Activated T-cell treated with anti-CD3 and anti-CD28 coated beads for 4 hours (primary cell): ENCODE results near the gene SLC6A6.

ENCODE experiments used
- DNase-seq: peaks from one replicate; pipeline ENCODE4 v3.0.0-alpha.2; 2020

Gene SLC6A6

DNA sequence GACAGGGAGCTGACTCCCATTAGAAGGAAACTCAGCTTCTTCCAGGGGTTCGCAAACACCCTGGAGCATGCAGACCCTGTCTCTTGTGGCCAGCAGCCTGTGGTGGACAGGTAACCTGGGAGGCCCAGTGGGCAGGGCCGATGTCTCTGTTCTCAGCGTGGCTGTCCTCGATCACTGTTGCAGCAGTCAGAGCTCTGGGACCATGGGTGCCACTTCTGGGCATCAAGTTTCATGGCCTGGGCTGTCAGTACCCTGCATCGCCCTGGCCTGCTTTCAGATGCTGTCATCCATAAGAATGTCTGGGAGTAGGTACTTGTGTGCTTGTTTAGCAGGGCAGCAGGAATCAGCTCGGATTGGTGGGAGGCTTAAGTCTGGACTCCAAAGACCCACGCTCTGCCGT lies 54.4 kb downstream of the SLC6A6 start:
- no peak for DNase-seq

DNA sequence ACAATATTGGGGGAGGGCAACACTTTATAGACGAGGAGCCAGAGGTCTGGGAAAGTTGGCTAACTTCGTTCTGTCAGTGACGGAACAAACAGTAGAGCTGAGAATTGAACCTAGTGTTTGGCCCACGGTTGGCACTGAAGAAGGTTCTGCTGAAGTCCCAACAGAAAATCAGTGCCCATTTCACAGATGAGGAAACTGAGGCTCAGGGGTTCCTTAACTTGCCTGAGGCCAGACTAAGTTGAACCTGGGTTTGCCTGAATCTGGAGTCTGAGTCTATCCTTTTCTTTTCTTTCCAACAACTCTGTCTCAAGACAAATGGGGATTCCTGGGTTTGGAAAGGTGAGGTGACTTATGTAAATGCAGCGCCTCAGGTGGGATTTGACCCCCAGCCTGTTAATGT lies 55.1 kb downstream of the SLC6A6 start:
- no peak for DNase-seq

DNA sequence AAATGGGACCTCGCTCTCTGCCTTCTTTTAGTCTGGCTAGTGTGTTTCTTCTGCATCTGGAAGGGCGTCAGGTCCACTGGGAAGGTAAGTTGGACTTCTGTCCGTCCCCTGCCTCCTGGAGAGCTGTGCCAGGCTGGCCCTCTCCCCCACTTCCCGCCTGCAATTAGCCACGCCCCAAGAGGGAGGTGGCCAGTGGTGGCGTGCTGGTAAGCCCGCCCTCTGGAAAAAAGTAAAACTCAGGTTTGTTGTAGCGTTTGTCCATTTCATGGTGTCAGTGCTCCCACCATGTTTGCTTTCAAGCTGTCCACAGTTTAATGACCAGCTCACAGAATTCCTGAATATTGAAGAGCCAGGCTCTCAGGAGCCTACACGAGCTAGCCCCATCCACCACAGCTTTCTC lies 55.6 kb downstream of the SLC6A6 start:
- DNase-seq: no peak

DNA sequence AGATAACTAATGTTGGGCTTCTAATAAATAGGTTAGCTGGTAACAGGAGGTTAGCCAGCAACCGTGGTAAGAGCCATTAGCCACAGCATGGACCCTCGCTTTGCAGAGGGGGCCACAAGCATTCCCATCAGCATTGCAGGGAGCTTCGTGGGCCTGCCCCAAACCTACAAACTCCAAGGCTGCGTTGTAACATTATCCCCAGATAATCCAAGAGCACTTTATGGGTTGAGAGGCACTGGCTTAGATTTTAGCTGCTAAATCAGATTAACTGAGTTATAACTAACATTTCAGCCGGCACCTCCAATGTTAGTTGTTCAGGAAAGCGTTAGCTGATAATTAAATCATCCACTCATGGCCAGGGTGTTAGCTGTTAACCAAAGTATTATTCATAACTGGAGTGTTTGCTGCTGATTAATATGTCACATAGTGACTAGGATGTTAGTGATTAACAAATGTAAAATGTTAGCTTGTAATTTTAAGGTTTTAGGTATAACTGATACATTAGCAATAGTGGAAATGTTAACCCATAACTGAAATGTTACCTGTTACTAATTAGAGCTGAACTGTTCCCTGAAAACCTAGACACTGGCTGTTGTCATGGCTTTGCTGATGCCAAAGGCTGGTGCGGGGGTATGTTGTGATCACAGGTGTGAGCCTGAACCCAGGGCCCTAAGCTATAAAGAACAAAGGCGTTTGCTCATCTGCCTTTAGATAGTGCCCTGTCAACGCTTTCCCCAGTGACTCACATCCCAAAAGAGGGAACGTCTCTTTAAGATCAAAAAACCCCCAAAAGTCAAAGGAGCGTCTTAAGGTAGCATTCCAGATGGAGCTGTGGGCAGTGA lies 56.2 kb downstream of the SLC6A6 start:
- DNase-seq: no peak

DNA sequence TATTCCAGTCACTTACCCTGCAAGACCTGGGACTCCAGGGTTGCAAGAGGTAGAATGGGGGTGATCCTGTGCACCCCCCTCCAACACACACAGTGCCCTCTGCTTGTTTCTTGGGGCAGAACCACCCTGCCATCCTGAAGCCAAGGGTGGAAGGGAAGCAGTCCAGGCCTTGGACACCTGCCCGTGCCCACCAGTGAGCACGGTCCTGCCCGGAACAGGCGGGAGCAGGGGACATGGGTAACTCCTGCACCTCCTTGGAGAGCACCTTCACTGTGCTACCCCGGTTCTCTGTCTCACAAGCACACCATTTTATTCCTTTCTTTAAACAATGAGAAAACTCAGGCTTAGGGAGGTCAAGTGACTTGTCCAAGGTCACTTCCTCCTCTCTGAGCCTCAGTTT lies 57.0 kb downstream of the SLC6A6 start:
- no peak for DNase-seq

DNA sequence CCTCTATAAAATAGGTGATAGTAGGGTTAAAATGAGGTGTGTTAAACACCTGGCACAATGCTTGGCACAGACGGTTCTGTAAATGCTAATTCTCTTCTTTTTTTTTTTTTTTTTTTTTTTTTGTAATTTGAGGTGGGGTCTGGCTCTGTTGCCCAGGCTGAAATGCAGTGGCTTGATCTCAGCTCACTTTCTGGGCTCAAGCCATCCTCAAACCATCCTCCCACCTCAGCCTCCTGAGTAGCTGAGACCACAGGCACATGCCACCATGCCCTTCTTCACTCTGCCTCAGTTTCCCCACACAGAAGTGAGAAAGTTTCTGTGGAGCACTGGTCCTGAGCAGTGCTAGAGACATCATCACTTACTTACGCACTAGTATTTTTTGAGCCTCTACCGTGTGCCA lies 57.4 kb downstream of the SLC6A6 start:
- no peak for DNase-seq

DNA sequence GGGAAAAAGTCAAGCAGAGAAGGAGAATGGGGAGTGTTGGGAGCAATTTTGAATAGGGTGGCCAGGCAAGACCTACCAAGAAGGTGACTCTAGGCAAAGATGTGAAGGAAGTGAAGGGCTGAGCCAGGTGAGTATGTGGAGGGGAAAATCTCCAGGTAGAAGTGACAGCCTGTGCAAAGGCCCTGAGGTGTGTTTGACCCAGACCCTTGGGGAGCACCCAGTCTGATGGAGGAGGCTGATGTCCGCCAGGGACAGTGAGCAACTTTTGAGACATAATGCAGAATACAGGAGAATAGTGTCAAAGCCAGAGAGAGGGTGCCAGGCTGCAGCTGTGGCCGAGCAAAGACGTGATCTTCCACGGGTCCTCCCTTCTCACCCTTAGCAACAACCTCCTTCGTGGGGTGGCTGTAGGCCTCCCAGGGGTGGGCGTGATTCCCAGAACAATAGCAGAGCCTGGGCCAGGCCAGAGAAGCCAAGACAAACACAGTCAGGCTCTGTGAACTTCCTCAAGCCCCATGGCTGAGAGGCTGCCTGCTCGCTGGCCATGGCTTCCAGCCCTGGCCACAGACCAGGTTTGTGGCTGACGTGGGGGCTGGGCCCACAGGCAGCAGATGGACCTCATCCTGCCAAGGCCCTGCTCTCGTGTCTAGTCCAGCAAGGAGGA lies 58.1 kb downstream of the SLC6A6 start:
- no peak for DNase-seq

DNA sequence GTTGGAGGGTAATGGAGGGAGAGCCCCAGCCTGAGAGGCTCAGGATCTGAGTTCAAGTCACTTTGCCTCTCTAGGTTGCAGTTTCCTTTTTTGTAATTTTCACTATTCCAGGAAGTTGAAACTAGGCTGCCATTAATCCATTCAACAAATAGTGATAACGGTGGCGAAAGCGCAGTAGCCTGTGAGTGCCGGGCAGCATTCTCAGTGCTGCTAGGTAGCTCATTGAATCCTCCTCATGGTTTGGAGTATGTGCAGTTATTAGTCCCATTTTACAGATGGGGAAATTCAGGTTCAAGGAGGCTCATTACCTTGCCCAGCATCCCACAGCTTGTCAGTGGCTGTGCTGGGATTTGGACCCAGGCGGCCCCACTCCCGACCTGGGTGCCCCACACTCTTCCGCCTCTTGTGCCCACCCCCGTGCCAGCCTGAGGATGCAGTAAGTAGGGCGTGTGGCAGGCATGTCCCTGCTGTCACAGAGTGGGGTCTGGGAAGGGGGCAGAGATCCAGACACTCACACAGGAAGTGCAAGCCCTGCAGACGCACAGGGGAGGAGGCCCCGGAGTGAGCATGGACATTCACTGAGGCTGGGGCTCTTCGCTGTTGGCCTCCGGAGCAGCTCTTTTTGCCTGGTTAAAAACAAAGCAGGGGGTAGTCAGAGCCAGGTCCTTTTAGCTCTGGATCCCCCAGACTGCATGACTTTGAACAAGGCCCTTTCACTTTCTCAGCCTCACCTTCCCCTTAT lies 58.8 kb downstream of the SLC6A6 start:
- no peak for DNase-seq

DNA sequence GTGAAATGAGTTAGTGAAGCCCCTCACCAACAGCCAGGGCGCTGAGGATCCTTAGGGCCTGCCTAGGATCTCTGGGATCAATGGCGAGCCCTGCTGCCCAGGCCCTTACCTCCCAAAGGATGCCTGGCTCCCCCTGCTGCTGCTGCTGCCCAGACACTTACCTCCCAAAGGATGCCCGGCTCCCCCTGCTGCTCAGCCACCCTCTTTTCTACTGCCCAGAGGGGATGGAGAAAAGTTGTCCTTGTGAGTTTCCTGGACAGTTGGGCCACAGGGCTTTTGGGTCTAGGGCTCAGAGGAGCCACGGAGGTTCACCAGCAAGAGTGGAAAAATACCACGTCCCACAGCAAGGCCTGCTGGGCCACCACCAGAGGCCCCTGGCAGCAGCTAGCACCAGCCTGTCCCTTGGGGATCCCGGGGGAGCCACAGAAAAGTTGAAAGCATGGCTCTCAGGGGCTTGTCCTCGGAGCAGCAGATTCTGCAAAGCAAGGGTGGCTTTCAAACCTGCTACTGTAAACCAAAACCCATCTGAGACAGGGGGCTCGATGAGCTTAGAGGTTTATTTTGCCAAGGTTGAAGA lies 59.4 kb downstream of the SLC6A6 start:
- peak; percentile 9 for DNase-seq

DNA sequence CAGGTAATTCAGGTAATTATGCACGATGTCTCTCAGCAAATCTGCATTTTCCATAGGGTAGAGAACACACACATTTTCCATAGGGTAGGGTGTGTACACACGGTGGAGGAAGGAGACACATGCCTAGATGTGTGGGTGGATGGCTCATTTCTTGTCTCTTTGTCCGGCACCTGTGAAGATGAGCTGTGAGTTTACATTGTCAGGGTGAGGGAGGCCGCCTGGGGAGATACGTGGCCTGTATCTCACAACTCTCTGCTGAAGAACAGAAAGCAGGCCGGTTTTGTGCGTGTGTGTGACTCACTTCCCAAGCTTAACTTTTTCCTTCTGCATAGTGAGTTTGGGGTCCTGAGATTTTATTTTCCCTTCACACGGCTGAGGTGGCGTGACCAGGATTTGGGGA lies 60.3 kb downstream of the SLC6A6 start:
- DNase-seq: no peak

DNA sequence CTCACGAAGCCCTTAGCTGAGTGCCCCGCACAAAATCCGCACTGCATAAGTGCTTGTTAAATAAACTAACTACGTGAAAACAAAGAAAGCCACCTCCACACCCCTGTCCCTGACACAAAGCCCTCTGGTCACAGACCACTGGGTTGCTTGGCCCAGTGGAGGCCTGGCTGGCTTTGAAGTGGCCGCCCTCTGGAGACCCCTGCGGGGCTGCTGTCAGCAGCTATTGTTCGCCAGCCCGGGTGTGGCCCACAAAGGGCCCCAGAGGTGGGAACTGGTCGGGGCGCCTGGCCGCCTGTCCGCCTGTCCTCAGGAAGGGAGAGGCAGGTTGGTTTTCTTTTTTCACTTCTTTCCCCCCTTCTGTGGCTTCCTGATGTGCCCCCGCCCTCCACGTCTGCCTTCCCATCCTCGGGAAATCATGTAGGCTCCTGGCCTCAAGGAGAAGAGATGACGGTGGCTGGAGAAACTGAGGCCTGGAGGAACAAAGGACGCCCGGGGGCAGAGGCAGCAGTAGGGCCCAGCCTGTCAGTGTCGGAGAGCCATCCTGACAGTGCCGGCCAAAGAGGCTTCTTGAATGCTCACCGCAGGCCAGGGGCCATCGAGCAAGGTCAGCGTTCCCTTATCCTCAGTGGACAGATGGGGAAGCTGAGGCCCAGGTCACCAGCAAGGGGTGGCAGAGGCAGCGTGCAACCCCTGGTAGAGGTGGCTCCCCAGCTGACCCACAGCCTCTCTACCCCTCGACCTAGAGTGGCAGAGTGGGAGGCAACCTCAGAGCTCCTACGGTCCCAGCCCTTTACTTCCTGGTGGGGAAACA lies 61.1 kb downstream of the SLC6A6 start:
- DNase-seq: no peak

DNA sequence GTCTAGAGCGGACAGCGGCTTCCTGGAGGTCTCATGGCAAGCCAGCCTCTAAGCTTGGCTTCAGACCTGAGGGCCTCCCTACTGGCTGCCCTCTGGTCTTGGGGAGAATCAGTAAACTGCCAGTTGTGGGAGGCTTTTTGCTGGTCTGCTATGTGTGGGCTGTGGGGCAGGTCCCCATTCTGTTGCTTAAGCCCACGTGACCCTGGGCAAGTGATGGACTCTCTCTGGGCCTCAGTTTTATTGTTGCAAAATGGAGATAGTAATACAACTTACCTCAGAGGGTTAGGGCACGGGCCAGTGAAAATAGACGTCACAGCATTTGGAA lies 61.7 kb downstream of the SLC6A6 start:
- no peak for DNase-seq

DNA sequence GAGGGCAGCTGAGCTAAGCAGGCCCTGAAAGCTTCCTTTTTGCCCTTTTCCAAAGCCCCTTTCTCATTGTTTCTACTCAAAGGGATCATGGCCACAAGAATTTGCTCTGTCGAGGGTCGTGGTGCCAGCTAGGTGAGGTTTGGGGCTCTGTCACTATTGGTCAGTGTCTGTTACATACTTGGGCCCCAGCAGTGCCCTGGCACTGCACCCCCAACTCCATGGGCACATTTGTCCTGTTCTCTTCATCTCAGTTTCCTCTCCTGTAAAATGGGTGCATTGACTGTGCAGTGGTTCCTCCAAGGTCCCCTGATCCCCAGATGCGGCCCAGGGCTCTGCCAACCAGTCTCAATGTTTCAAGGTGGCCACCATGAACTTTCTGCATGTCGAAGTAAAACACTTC lies 62.1 kb downstream of the SLC6A6 start:
- DNase-seq: no peak

DNA sequence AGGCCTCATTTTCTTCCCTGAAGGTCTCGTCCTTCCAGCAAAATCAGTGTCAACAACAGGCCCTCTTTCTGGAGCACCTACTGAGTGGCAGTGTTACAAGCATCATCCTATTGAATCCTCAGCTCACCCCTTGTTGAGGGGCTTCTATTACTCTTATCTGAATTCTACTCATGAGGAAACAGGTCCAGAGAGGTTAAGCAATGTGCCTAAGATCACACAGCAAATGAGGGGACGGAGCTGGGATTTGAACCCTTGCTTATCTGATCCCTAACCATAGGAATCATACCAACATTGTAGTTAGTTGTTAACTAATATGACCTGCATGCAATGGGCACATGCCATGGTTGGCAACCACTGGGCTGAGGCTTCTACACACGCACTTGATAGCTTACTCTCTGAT lies 63.0 kb downstream of the SLC6A6 start:
- no peak for DNase-seq

DNA sequence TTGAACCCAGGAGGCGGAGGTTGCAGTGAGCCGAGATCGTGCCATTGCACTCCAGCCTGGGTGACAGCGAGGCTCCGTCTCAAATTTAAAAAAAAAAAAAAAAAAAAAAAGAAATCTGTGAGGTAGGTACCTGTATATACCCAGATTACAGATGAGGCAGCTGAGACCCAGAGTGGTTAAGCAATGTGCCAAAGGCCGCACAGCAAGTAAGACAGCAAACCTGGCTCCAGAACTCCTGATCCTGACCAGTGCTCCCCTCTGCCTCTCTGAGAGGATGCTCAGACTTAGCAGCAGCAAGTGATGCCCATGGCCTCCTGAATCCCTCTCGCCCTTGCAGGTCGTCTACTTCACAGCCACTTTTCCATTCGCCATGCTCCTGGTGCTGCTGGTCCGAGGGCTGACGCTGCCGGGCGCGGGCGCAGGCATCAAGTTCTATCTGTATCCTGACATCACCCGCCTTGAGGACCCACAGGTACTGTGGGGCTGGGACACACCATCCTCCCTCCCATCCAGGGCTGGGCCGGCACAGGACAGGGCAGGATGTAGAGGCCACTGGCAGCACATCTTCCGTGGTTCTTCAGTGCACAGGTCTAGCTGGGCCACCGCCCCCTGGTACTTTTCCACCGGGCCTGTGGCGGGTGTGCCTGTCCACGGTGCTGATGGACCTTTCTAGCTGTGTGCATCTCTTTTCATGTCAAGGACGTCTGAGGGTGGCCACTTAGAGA lies 63.9 kb downstream of the SLC6A6 start:
- no peak for DNase-seq

DNA sequence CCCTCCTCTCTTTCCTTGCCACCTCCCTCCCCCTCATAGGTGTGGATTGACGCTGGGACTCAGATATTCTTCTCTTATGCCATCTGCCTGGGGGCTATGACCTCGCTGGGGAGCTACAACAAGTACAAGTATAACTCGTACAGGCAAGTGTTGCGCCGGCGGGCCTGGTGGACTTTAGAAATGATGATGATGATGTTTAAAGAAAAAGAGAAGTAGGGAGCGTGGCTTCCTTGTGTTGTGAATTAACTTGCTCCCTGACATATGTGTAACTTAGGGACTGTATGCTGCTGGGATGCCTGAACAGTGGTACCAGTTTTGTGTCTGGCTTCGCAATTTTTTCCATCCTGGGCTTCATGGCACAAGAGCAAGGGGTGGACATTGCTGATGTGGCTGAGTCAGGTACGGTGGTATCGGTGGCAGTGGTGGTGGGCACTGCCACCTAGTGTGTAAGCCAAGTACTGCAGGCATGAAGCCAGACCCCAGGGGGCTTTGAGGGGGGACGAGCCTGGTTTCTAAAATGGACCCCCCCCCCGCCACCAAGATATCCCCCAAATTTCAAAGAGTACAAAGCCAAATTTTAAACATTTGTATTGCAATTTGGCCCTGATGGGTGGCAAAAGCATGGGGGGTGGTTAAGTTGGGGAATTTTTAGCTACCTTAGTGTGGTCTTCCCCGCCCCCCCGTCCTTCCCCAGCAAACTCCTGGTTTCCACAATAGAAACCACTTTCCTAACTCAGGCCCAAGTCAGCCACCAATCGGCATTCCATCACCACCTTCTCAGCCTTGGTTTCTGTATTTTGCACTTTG lies 65.6 kb downstream of the SLC6A6 start:
- DNase-seq: peak; percentile 33

DNA sequence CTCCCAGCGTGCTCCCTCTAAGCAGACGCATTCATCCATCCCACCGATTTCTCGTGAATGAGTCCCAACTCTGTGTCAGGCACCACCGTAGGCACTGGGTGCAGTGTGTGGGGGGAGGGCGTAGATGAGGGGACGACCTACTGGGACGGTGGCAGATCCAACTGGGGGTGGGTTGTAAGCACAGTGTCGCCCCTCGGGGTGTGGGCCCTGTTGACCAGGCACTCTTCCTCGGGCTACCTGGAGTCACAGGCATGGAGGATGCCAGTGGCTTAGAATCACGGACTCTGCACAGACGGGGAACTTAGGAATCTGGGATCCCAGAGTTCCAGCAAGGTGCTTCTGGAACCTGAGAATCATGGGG lies 66.2 kb downstream of the SLC6A6 start:
- DNase-seq: no peak

DNA sequence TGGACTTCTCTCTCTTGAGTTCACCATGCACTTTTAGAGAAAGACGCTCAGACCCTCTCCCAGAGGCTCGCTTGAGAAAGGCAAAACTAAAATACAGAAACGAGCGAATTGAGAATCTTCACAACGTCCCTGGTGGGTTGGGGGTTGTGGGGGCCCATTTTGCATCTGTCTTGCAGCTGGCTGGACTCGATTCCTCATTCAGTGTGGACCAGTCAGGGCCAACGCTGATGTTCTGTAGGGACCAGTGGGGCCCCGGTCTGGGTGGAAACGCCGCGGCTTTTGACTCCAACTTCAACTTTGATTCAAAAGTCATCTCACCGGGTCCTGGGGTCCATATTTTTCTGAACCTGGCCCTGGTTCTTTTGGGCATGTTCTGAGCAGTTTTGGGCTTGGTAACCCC lies 68.1 kb downstream of the SLC6A6 start:
- no peak for DNase-seq

DNA sequence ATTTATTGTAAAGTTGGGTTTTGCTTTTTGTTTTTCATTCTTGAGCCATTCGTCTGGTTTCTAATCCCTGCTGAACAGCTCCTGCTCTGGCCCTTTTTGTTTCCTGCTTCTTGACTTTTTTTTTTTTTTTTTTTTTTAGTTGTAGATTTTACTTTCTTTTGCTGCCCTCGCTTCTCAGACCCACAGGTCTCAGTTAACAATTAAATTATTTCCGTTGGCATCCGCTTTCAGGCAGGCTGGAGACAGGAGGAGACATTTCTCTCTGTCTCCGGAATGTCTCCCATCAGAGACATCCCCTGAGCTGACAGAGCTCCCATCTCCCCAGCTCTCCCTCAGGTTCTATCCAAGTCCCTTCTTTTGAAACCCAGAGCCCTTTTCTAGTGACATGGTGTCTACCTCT lies 68.6 kb downstream of the SLC6A6 start:
- DNase-seq: no peak

DNA sequence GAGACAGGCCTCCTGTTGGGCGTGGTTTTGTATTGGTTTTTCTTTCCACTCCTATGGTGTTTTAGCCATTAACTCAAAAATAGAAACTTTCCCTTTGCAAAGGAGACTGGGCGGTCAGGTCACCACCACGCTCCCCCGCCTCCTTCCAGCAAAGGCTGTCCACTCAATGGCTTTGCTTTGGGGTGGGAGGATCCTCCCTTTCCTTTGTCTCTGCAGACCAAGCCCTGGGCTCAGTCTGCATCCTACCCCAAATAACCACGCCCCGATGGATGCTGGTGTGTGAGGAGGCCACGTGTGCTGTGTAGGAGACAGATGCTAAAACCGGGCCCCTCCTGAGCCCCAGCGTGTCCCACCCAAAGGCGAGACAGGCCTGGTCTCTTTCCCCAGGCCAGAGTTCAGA lies 69.3 kb downstream of the SLC6A6 start:
- DNase-seq: no peak
